Parietal lobe (tissue), 1 donor: ENCODE measurements around the gene CLDN14. TPM values are rescaled to one million over a fixed set of nuclear protein-coding genes. Genes with fewer than 3 reads are reported as not detected.

ENCODE experiments used
- total RNA-seq: library from RNA; depleted of rRNA; stranded (reverse); fragments of >200 nt; gene quantifications from one replicate; pipeline ENCODE4 v1.2.3, GENCODE V29; 2014

The CLDN14 gene
- not detected for total RNA-seq

GRCh38 chr21:36479415-36480402, at the start of gene CLDN14:
Gene CLDN14 (minus strand): TSS chr21:36480122. CDS start chr21:36461695, 18,427 bp downstream.

Other genes with a start within 250 kb of the CLDN14 start
- 124 TPM for gene MORC3, start 159.9 kb downstream of the CLDN14 start, total RNA-seq
- gene CHAF1B, start 94.7 kb downstream of the CLDN14 start, total RNA-seq, result 1.9 TPM
- gene SIM2, start 219.0 kb upstream of the CLDN14 start, total RNA-seq, result not detected